OCI-LY3 (cell line): Measurements from ENCODE around the gene GSG1L.

Source experiments
- H2AFZ ChIP-seq: fragments of 200-600, 300-600 bp; shearing (Covaris generic); 2 replicates; pipeline ENCODE4 v1.6.0; 2014; ENCODE audit warnings: antibody characterized with exemption, low read depth, low read length
- H3K27ac ChIP-seq: fragments of 200-600, 300-600 bp; sonication (generic); 2 replicates; pipeline ENCODE4 v1.5.1; 2014; ENCODE audit warnings: mild to moderate bottlenecking, low read length, moderate library complexity, mixed read lengths
- H3K27me3 ChIP-seq: fragments of 200-600, 300-600 bp; sonication (generic); 2 replicates; pipeline ENCODE4 v1.6.1; 2014; ENCODE audit warnings: low read depth, low read length, mixed read lengths
- H3K36me3 ChIP-seq: fragments of 200-600, 300-600 bp; sonication (generic); replicated peaks from 2 replicates; pipeline ENCODE3; 2014; ENCODE audit warnings: low read depth, low read length, mixed read lengths
- H3K4me1 ChIP-seq: fragments of 300-600, 200-600 bp; sonication (generic); 2 replicates; pipeline ENCODE4 v1.6.1; 2014; ENCODE audit warnings: low read length, mixed read lengths
- H3K4me2 ChIP-seq: fragments of 200-600, 300-600 bp; sonication (generic); 2 replicates; pipeline ENCODE4 v1.6.1; 2014; ENCODE audit warnings: low read length, mixed read lengths
- H3K4me3 ChIP-seq: fragments of 300-600, 200-600 bp; sonication (generic); 2 replicates; pipeline ENCODE4 v1.5.1; 2014; ENCODE audit warnings: antibody characterized with exemption, mild to moderate bottlenecking, low read length, moderate library complexity
- H3K79me2 ChIP-seq: fragments of 300-600, 200-600 bp; shearing (Covaris generic); 2 replicates; pipeline ENCODE4 v1.6.1; 2014; ENCODE audit warnings: mild to moderate bottlenecking, low read length, mixed read lengths
- H3K9ac ChIP-seq: fragments of 300-600, 200-600 bp; shearing (Covaris generic); 2 replicates; pipeline ENCODE4 v1.6.0; 2014; ENCODE audit warnings: mild to moderate bottlenecking, low read length, moderate library complexity
- H3K9me3 ChIP-seq: fragments of 200-600, 300-600 bp; shearing (Covaris generic); 2 replicates; pipeline ENCODE4 v1.6.1; 2014; ENCODE audit warnings: low read length, mixed read lengths; ENCODE audit not compliant: insufficient read depth
- H4K20me1 ChIP-seq: fragments of 200-600, 300-600 bp; sonication (generic); 2 replicates; pipeline ENCODE4 v1.6.1; 2016; ENCODE audit warnings: low read length, mixed read lengths; ENCODE audit not compliant: insufficient read depth
- CTCF ChIP-seq: fragments of 200-600, 300-600 bp; sonication (generic); IDR thresholded peaks from 2 replicates; pipeline ENCODE4 v1.5.1; 2014; ENCODE audit warnings: antibody characterized with exemption, low read length, low read depth
- EZH2phosphoT487 ChIP-seq: fragments of 200-600 bp; shearing (Covaris generic); IDR thresholded peaks from 2 replicates; pipeline ENCODE4 v1.6.1; 2018; ENCODE audit warnings: antibody characterized with exemption, mixed run types, low read depth

The GSG1L gene

GRCh38 chr16:28013392-28013791, 50.1 kb downstream of the GSG1L start:
- H3K4me3 ChIP-seq: no peak overlapping the region

GRCh38 chr16:28011971-28012445, 51.5 kb downstream of the GSG1L start:
- H4K20me1 ChIP-seq: no peaks in the 10 kb centered on the region
- H3K36me3 ChIP-seq: no peaks in the 10 kb centered on the region
- TF ChIP-seq CTCF (no peak), EZH2phosphoT487 (no peak)
- H3K4me2 ChIP-seq: no peak overlapping the region
- H3K4me1 ChIP-seq: no peaks in the 10 kb centered on the region
- H3K4me3 ChIP-seq: no peak overlapping the region
- no peak overlapping the region for H3K9ac ChIP-seq
- H3K79me2 ChIP-seq: no peaks in the 10 kb centered on the region
- H3K27me3 ChIP-seq: peaks cover 35% of the 10 kb centered on the region
- H3K27ac ChIP-seq: no peak overlapping the region
- H2AFZ ChIP-seq: no peak overlapping the region
- no peaks in the 10 kb centered on the region for H3K9me3 ChIP-seq

More at GRCh38 chr16:28013392-28013791, 50.1 kb downstream of the GSG1L start:
- no peaks in the 10 kb centered on the region for H3K4me1 ChIP-seq
- no peaks in the 10 kb centered on the region for H3K79me2 ChIP-seq
- no peak overlapping the region for H3K4me2 ChIP-seq
- no peaks in the 10 kb centered on the region for H3K36me3 ChIP-seq
- no peaks in the 10 kb centered on the region for H4K20me1 ChIP-seq
- H3K27ac ChIP-seq: no peak overlapping the region
- no peak overlapping the region for H2AFZ ChIP-seq
- no peak overlapping the region for H3K9ac ChIP-seq
- no peaks in the 10 kb centered on the region for H3K9me3 ChIP-seq
- peaks cover 44% of the 10 kb centered on the region for H3K27me3 ChIP-seq
- TF ChIP-seq EZH2phosphoT487 (no peak), CTCF (no peak)

GRCh38 chr16:28011223-28011622, 52.3 kb downstream of the GSG1L start:
- H3K9me3 ChIP-seq: no peaks in the 10 kb centered on the region
- no peak overlapping the region for H3K4me3 ChIP-seq
- H3K4me1 ChIP-seq: no peaks in the 10 kb centered on the region
- no peaks in the 10 kb centered on the region for H3K36me3 ChIP-seq
- no peak overlapping the region for H3K4me2 ChIP-seq
- no peaks in the 10 kb centered on the region for H3K79me2 ChIP-seq
- H3K27me3 ChIP-seq: peaks cover 29% of the 10 kb centered on the region
- no peak overlapping the region for H3K27ac ChIP-seq
- H3K9ac ChIP-seq: no peak overlapping the region
- no peak for TF ChIP-seq EZH2phosphoT487
- TF ChIP-seq CTCF: no peak
- no peaks in the 10 kb centered on the region for H4K20me1 ChIP-seq
- H2AFZ ChIP-seq: no peak overlapping the region

GRCh38 chr16:28010671-28011070, 52.8 kb downstream of the GSG1L start:
- Histone ChIP-seq H3K36me3 (no peaks in the 10 kb centered on the region), H3K9me3 (no peaks in the 10 kb centered on the region), H3K27me3 (peaks cover 29% of the 10 kb centered on the region), H3K4me2 (no peak overlapping the region), H4K20me1 (no peaks in the 10 kb centered on the region), H3K79me2 (no peaks in the 10 kb centered on the region), H3K27ac (no peak overlapping the region), H3K4me3 (no peak overlapping the region), H2AFZ (no peak overlapping the region), H3K4me1 (no peaks in the 10 kb centered on the region), H3K9ac (no peak overlapping the region)
- TF ChIP-seq EZH2phosphoT487 (no peak), CTCF (no peak)
